ENCODE results near the gene C19orf67.

C19orf67 gene

GRCh38 chr19:14072535-14073260 lies 12.9 kb downstream of the C19orf67 start, which contains the start of gene MISP3:
Gene MISP3, plus strand, starts transcription at chr19:14072786. Its CDS starts 524 bp downstream, at chr19:14073310.
- Histone ChIP-seq H3K27me3 (ENCODE audit: control insufficient read depth in 1 of 2, insufficient read depth in 2 of 2, low read length in 2 of 2) (no peaks in the 10 kb centered on the region), H3K4me3 (ENCODE audit: low read depth in 1 of 2, low read length in 2 of 2) (peak within 1 kb of the TSS; percentile 78 to 97), H3K9ac (ENCODE audit: low read depth in 1 of 2, low read length in 2 of 2) (peak within 1 kb of the TSS; percentile 94 to 98), H3K9me3 (ENCODE audit: control insufficient read depth in 1 of 2, low read length in 2 of 2) (no peaks in the 10 kb centered on the region), H3K27ac (ENCODE audit: low read depth, low read length) (peak within 1 kb of the TSS; percentile 97), H3K4me1 (ENCODE audit: control insufficient read depth in 1 of 2, insufficient read depth in 2 of 2, low read length in 2 of 2) (peaks cover 3 to 27% of the 10 kb centered on the region in 2 donors), H3K36me3 (ENCODE audit: control insufficient read depth in 1 of 2, insufficient read depth in 2 of 2, low read length in 2 of 2) (no peaks in the 10 kb centered on the region)

GRCh38 chr19:14070268-14071050 lies 15.1 kb downstream of the C19orf67 start:
- Histone ChIP-seq H3K4me3 (ENCODE audit: low read depth in 1 of 2, low read length in 2 of 2) (no peak overlapping the region), H3K36me3 (ENCODE audit: control insufficient read depth in 1 of 2, insufficient read depth in 2 of 2, low read length in 2 of 2) (no peaks in the 10 kb centered on the region), H3K27ac (ENCODE audit: low read depth, low read length) (no peak overlapping the region), H3K4me1 (ENCODE audit: control insufficient read depth in 1 of 2, insufficient read depth in 2 of 2, low read length in 2 of 2) (peaks cover 3 to 26% of the 10 kb centered on the region in 2 donors), H3K9me3 (ENCODE audit: control insufficient read depth in 1 of 2, low read length in 2 of 2) (no peaks in the 10 kb centered on the region), H3K9ac (ENCODE audit: low read depth in 1 of 2, low read length in 2 of 2) (no peak overlapping the region), H3K27me3 (ENCODE audit: control insufficient read depth in 1 of 2, insufficient read depth in 2 of 2, low read length in 2 of 2) (no peaks in the 10 kb centered on the region)

- Histone ChIP-seq H3K4me1 (ENCODE audit: control insufficient read depth in 1 of 2, insufficient read depth in 2 of 2, low read length in 2 of 2) (peaks cover 9 to 11% of the 10 kb centered on the region in 2 donors), H3K27me3 (ENCODE audit: control insufficient read depth in 1 of 2, insufficient read depth in 2 of 2, low read length in 2 of 2) (no peaks in the 10 kb centered on the region), H3K9me3 (ENCODE audit: control insufficient read depth in 1 of 2, low read length in 2 of 2) (no peaks in the 10 kb centered on the region), H3K4me3 (ENCODE audit: low read depth in 1 of 2, low read length in 2 of 2) (no peak overlapping the region), H3K27ac (ENCODE audit: low read depth, low read length) (no peak overlapping the region), H3K9ac (ENCODE audit: low read depth in 1 of 2, low read length in 2 of 2) (no peak overlapping the region), H3K36me3 (ENCODE audit: control insufficient read depth in 1 of 2, insufficient read depth in 2 of 2, low read length in 2 of 2) (no peaks in the 10 kb centered on the region)
These were observed 19.4 kb downstream of the C19orf67 start for GRCh38 chr19:14066134-14066533.

- Histone ChIP-seq H3K4me3 (ENCODE audit: low read depth in 1 of 2, low read length in 2 of 2) (no peak overlapping the region), H3K9me3 (ENCODE audit: control insufficient read depth in 1 of 2, low read length in 2 of 2) (no peaks in the 10 kb centered on the region), H3K27me3 (ENCODE audit: control insufficient read depth in 1 of 2, insufficient read depth in 2 of 2, low read length in 2 of 2) (peaks cover 9 to 19% of the 10 kb centered on the region in 2 donors), H3K9ac (ENCODE audit: low read depth in 1 of 2, low read length in 2 of 2) (no peak overlapping the region), H3K4me1 (ENCODE audit: control insufficient read depth in 1 of 2, insufficient read depth in 2 of 2, low read length in 2 of 2) (peaks cover 18 to 21% of the 10 kb centered on the region in 2 donors), H3K36me3 (ENCODE audit: control insufficient read depth in 1 of 2, insufficient read depth in 2 of 2, low read length in 2 of 2) (no peaks in the 10 kb centered on the region), H3K27ac (ENCODE audit: low read depth, low read length) (no peak overlapping the region)
These were observed 22.5 kb downstream of the C19orf67 start for GRCh38 chr19:14063105-14063504.

- Histone ChIP-seq H3K36me3 (ENCODE audit: control insufficient read depth in 1 of 2, insufficient read depth in 2 of 2, low read length in 2 of 2) (no peaks in the 10 kb centered on the region), H3K27me3 (ENCODE audit: control insufficient read depth in 1 of 2, insufficient read depth in 2 of 2, low read length in 2 of 2) (peaks cover 11 to 22% of the 10 kb centered on the region in 2 donors), H3K9me3 (ENCODE audit: control insufficient read depth in 1 of 2, low read length in 2 of 2) (no peaks in the 10 kb centered on the region), H3K4me3 (ENCODE audit: low read depth in 1 of 2, low read length in 2 of 2) (no peak overlapping the region), H3K4me1 (ENCODE audit: control insufficient read depth in 1 of 2, insufficient read depth in 2 of 2, low read length in 2 of 2) (peaks cover 20 to 21% of the 10 kb centered on the region in 2 donors), H3K27ac (ENCODE audit: low read depth, low read length) (no peak overlapping the region), H3K9ac (ENCODE audit: low read depth in 1 of 2, low read length in 2 of 2) (no peak overlapping the region)
These were observed 23.1 kb downstream of the C19orf67 start for GRCh38 chr19:14062558-14062855.

- Histone ChIP-seq H3K27ac (ENCODE audit: low read depth, low read length) (no peak within 1 kb of the TSS), H3K9me3 (ENCODE audit: control insufficient read depth in 1 of 2, low read length in 2 of 2) (no peaks in the 10 kb centered on the region), H3K27me3 (ENCODE audit: control insufficient read depth in 1 of 2, insufficient read depth in 2 of 2, low read length in 2 of 2) (peaks cover 11 to 22% of the 10 kb centered on the region in 2 donors), H3K36me3 (ENCODE audit: control insufficient read depth in 1 of 2, insufficient read depth in 2 of 2, low read length in 2 of 2) (no peaks in the 10 kb centered on the region), H3K4me1 (ENCODE audit: control insufficient read depth in 1 of 2, insufficient read depth in 2 of 2, low read length in 2 of 2) (peaks cover 20 to 21% of the 10 kb centered on the region in 2 donors), H3K9ac (ENCODE audit: low read depth in 1 of 2, low read length in 2 of 2) (no peak within 1 kb of the TSS), H3K4me3 (ENCODE audit: low read depth in 1 of 2, low read length in 2 of 2) (peak within 1 kb of the TSS in 1 of 2 donors; percentile 55)
These were observed 23.6 kb downstream of the C19orf67 start, which contains the start of gene PALM3 for GRCh38 chr19:14061751-14062557. Gene PALM3, minus strand, starts transcription at chr19:14062076. Its CDS starts 96 bp downstream, at chr19:14061980.

- H3K36me3 ChIP-seq (ENCODE audit: control insufficient read depth in 1 of 2, insufficient read depth in 2 of 2, low read length in 2 of 2): no peaks in the 10 kb centered on the region
- peak overlapping the region in 1 of 2 donors; percentile 55 for H3K4me3 ChIP-seq (ENCODE audit: low read depth in 1 of 2, low read length in 2 of 2)
- H3K27ac ChIP-seq (ENCODE audit: low read depth, low read length): no peak overlapping the region
- no peaks in the 10 kb centered on the region for H3K9me3 ChIP-seq (ENCODE audit: control insufficient read depth in 1 of 2, low read length in 2 of 2)
- peaks cover 20 to 21% of the 10 kb centered on the region in 2 donors for H3K4me1 ChIP-seq (ENCODE audit: control insufficient read depth in 1 of 2, insufficient read depth in 2 of 2, low read length in 2 of 2)
- no peak overlapping the region for H3K9ac ChIP-seq (ENCODE audit: low read depth in 1 of 2, low read length in 2 of 2)
- peaks cover 11 to 22% of the 10 kb centered on the region in 2 donors for H3K27me3 ChIP-seq (ENCODE audit: control insufficient read depth in 1 of 2, insufficient read depth in 2 of 2, low read length in 2 of 2)
These were observed 24.4 kb downstream of the C19orf67 start for GRCh38 chr19:14061081-14061749.

- peaks cover 20 to 21% of the 10 kb centered on the region in 2 donors for H3K4me1 ChIP-seq (ENCODE audit: control insufficient read depth in 1 of 2, insufficient read depth in 2 of 2, low read length in 2 of 2)
- H3K27ac ChIP-seq (ENCODE audit: low read depth, low read length): no peak overlapping the region
- no peaks in the 10 kb centered on the region for H3K36me3 ChIP-seq (ENCODE audit: control insufficient read depth in 1 of 2, insufficient read depth in 2 of 2, low read length in 2 of 2)
- H3K9me3 ChIP-seq (ENCODE audit: control insufficient read depth in 1 of 2, low read length in 2 of 2): no peaks in the 10 kb centered on the region
- no peak overlapping the region for H3K9ac ChIP-seq (ENCODE audit: low read depth in 1 of 2, low read length in 2 of 2)
- peaks cover 11 to 22% of the 10 kb centered on the region in 2 donors for H3K27me3 ChIP-seq (ENCODE audit: control insufficient read depth in 1 of 2, insufficient read depth in 2 of 2, low read length in 2 of 2)
- H3K4me3 ChIP-seq (ENCODE audit: low read depth in 1 of 2, low read length in 2 of 2): no peak overlapping the region
These were observed 25.9 kb downstream of the C19orf67 start for GRCh38 chr19:14059652-14060155.

GRCh38 chr19:14059093-14059480 lies 26.5 kb downstream of the C19orf67 start:
- Histone ChIP-seq H3K9me3 (ENCODE audit: control insufficient read depth in 1 of 2, low read length in 2 of 2) (no peaks in the 10 kb centered on the region), H3K4me1 (ENCODE audit: control insufficient read depth in 1 of 2, insufficient read depth in 2 of 2, low read length in 2 of 2) (peaks cover 20 to 21% of the 10 kb centered on the region in 2 donors), H3K27ac (ENCODE audit: low read depth, low read length) (no peak overlapping the region), H3K27me3 (ENCODE audit: control insufficient read depth in 1 of 2, insufficient read depth in 2 of 2, low read length in 2 of 2) (peaks cover 11 to 22% of the 10 kb centered on the region in 2 donors), H3K9ac (ENCODE audit: low read depth in 1 of 2, low read length in 2 of 2) (no peak overlapping the region), H3K4me3 (ENCODE audit: low read depth in 1 of 2, low read length in 2 of 2) (no peak overlapping the region), H3K36me3 (ENCODE audit: control insufficient read depth in 1 of 2, insufficient read depth in 2 of 2, low read length in 2 of 2) (no peaks in the 10 kb centered on the region)
